Suppressor macrophage treated with lipopolysaccharide for 4 hours (primary cell): ENCODE data around the gene ABLIM1.
A peak's percentile ranks its signal among the peaks of the same experiment; 100 is the strongest.

Source experiments
- DNase-seq: peaks from one replicate; pipeline ENCODE4 v3.0.0-alpha.2; 2020

Gene ABLIM1

GRCh38 chr10:114508376-114508775 is 149.7 kb downstream of the ABLIM1 start:
- no peak for DNase-seq

GRCh38 chr10:114507449-114507848 is 150.6 kb downstream of the ABLIM1 start:
- DNase-seq = no peak

GRCh38 chr10:114506871-114507385 is 151.1 kb downstream of the ABLIM1 start:
- no peak for DNase-seq

GRCh38 chr10:114504769-114505579 is 153.1 kb downstream of the ABLIM1 start:
- no peak for DNase-seq

GRCh38 chr10:114502074-114502473 is 156.0 kb downstream of the ABLIM1 start:
- no peak for DNase-seq

GRCh38 chr10:114501650-114502049 is 156.4 kb downstream of the ABLIM1 start:
- DNase-seq = no peak

- DNase-seq = no peak
These were observed 157.4 kb downstream of the ABLIM1 start for GRCh38 chr10:114500643-114501042.

GRCh38 chr10:114499630-114500190 is 158.4 kb downstream of the ABLIM1 start:
- peak; percentile 57 for DNase-seq

- peak; percentile 56 for DNase-seq
These were observed 159.0 kb downstream of the ABLIM1 start for GRCh38 chr10:114499116-114499515.

GRCh38 chr10:114498413-114499111 is 159.5 kb downstream of the ABLIM1 start:
- DNase-seq = peak; percentile 9

GRCh38 chr10:114495303-114495702 is 162.8 kb downstream of the ABLIM1 start:
- DNase-seq = no peak

- DNase-seq = no peak
These were observed 165.6 kb downstream of the ABLIM1 start for GRCh38 chr10:114492351-114493037.

- no peak for DNase-seq
These were observed 166.1 kb downstream of the ABLIM1 start for GRCh38 chr10:114491933-114492332.

- DNase-seq = no peak
These were observed 166.7 kb downstream of the ABLIM1 start for GRCh38 chr10:114491419-114491818.

GRCh38 chr10:114489521-114490310 is 168.4 kb downstream of the ABLIM1 start:
- no peak for DNase-seq

- DNase-seq = no peak
These were observed 170.1 kb downstream of the ABLIM1 start for GRCh38 chr10:114487815-114488536.

- no peak for DNase-seq
These were observed 170.9 kb downstream of the ABLIM1 start for GRCh38 chr10:114486938-114487814.

GRCh38 chr10:114485696-114486400 is 172.2 kb downstream of the ABLIM1 start:
- no peak for DNase-seq

- DNase-seq = no peak
These were observed 174.5 kb downstream of the ABLIM1 start for GRCh38 chr10:114483575-114483974.
